ENCODE results near the gene KLC1. TPM values are rescaled to one million over a fixed set of nuclear protein-coding genes. Genes with fewer than 3 reads are reported as not detected.

KLC1 gene
- total and polyA plus RNA-seq, 10 of the 15 experiments (the other 5 are each of a cell fraction or from before 2014, with no cell fraction given): 5.5 to 137 (median 76.1) TPM

GRCh38 chr14:103729496-103730448, 100.8 kb downstream of the KLC1 start:
- BruUV-seq (replicated peaks): TSS peak; percentile 27
- Histone ChIP-seq H3K9me3 (replicated peaks; ENCODE audit: control insufficient read depth, insufficient read depth, low read length) (no peaks in the 10 kb centered on the region), H2AFZ (ENCODE audit: control insufficient read depth, low read depth, low read length) (no peak overlapping the region), H3K4me1 (ENCODE audit: control insufficient read depth, insufficient read depth, low read length) (no peaks in the 10 kb centered on the region), H4K20me1 (ENCODE audit: control insufficient read depth, insufficient read depth) (no peaks in the 10 kb centered on the region), H3K27ac (ENCODE audit: control insufficient read depth, insufficient read depth) (no peak overlapping the region), H3K9ac (ENCODE audit: control insufficient read depth, insufficient read depth, low read length) (no peak overlapping the region), H3K4me2 (ENCODE audit: control insufficient read depth, insufficient read depth) (no peak overlapping the region), H3K27me3 (replicated peaks in 1 of 2; ENCODE audit: control insufficient read depth in 2 of 2, insufficient read depth in 2 of 2, low read length in 1 of 2) (no peaks in the 10 kb centered on the region), H3K79me2 (ENCODE audit: control insufficient read depth, insufficient read depth, low read length) (no peaks in the 10 kb centered on the region), H3K36me3 (ENCODE audit: control insufficient read depth in 2 of 2, insufficient read depth in 2 of 2, low read length in 1 of 2) (peaks cover 3 to 13% of the 10 kb centered on the region in 2 experiments; a peak in 3 of 4 replicates), H3K4me3 (no peak overlapping the region)
- ChIA-PET POLR2A (no interaction called here), CTCF (no interaction called here), RAD21 (ENCODE audit: unreplicated experiment) (no interaction called here), SMC1A (ENCODE audit: uncharacterized antibody, unreplicated experiment) (no interaction called here)
- TF ChIP-seq SREBF1 (IDR thresholded peaks at IDR 0.05; ENCODE audit: low read length) (no peak), NFYB (IDR thresholded peaks at IDR 0.05; ENCODE audit: insufficient read depth, low read depth, low read length) (no peak), ATF2 (IDR thresholded peaks at IDR 0.05; ENCODE audit: low read length) (no peak), MTA2 (IDR thresholded peaks at IDR 0.05; ENCODE audit: low read depth) (no peak), EP300 (IDR thresholded peaks at IDR 0.05; ENCODE audit: borderline replicate concordance in 1 of 2, control insufficient read depth in 1 of 2, low read depth in 2 of 2, low read length in 2 of 2) (no peak), ZBTB4 (CRISPR knock-in tag; IDR thresholded peaks at IDR 0.05) (no peak), LARP7 (IDR thresholded peaks at IDR 0.05) (no peak), EZH2 (IDR thresholded peaks at IDR 0.05; ENCODE audit: borderline replicate concordance, control insufficient read depth, low read depth, low read length) (no peak), IRF3 (IDR thresholded peaks at IDR 0.05) (no peak), MTA3 (IDR thresholded peaks at IDR 0.05; ENCODE audit: borderline replicate concordance, low read length) (no peak), RUNX3 (IDR thresholded peaks at IDR 0.05; ENCODE audit: low read length) (no peak)
- DNase-seq (ENCODE audit: low read depth, low spot score) (no peak), ATAC-seq (no peak), FAIRE-seq (no peak)
- intact Hi-C loops (cut with micrococcal nuclease; ENCODE audit: unreplicated experiment) (no loop called here), in situ Hi-C loops (cut with MboI) (no loop called here)
- WGBS (ENCODE audit: insufficient coverage, insufficient replicate concordance, low lambda C conversion rate, missing lambda C conversion rate): 91% methylated on average over 22 of the region's 24 CpGs

All from GM12878 (cell line).